ENCODE data around the gene KIF5B.
A peak's percentile ranks its signal among the peaks of the same experiment; 100 is the strongest.

KIF5B gene

GRCh38 chr10:31963589-31963980, 92.6 kb downstream of the KIF5B start:
- H3K4me1 ChIP-seq = no peaks in the 10 kb centered on the region

GRCh38 chr10:31962826-31963588, 93.2 kb downstream of the KIF5B start:
- Histone ChIP-seq H3K27me3 (no peaks in the 10 kb centered on the region), H3K4me3 (ENCODE audit: low read depth, low read length) (no peak overlapping the region), H3K4me1 (no peaks in the 10 kb centered on the region), H3K9me3 (no peaks in the 10 kb centered on the region), H3K36me3 (no peaks in the 10 kb centered on the region)
- DNase-seq = no peak
- TF ChIP-seq CTCF (IDR thresholded peaks at IDR 0.05; ENCODE audit: low read depth, low read length) = no peak

More at GRCh38 chr10:31963589-31963980, 92.6 kb downstream of the KIF5B start:
- H3K36me3 ChIP-seq = no peaks in the 10 kb centered on the region
- no peak overlapping the region for H3K4me3 ChIP-seq (ENCODE audit: low read depth, low read length)
- H3K9me3 ChIP-seq = no peaks in the 10 kb centered on the region
- H3K27me3 ChIP-seq = no peaks in the 10 kb centered on the region
- no peak for DNase-seq
- TF ChIP-seq CTCF (IDR thresholded peaks at IDR 0.05; ENCODE audit: low read depth, low read length) = no peak

GRCh38 chr10:31961277-31962074, 94.7 kb downstream of the KIF5B start:
- Histone ChIP-seq H3K4me1 (no peaks in the 10 kb centered on the region), H3K36me3 (no peaks in the 10 kb centered on the region), H3K9me3 (no peaks in the 10 kb centered on the region), H3K27me3 (no peaks in the 10 kb centered on the region), H3K4me3 (ENCODE audit: low read depth, low read length) (no peak overlapping the region)
- TF ChIP-seq CTCF (IDR thresholded peaks at IDR 0.05; ENCODE audit: low read depth, low read length) = no peak
- peak; percentile 62 for DNase-seq

- Histone ChIP-seq H3K9me3 (no peaks in the 10 kb centered on the region), H3K27me3 (no peaks in the 10 kb centered on the region), H3K4me1 (no peaks in the 10 kb centered on the region), H3K36me3 (no peaks in the 10 kb centered on the region), H3K4me3 (ENCODE audit: low read depth, low read length) (no peak overlapping the region)
- no peak for TF ChIP-seq CTCF (IDR thresholded peaks at IDR 0.05; ENCODE audit: low read depth, low read length)
- no peak for DNase-seq
Observed at GRCh38 chr10:31959461-31960173, 96.6 kb downstream of the KIF5B start.

Data from BE2C (cell line).